GM21723 (cell line): ENCODE measurements around the gene HYI.

Experiments
- ATAC-seq: cut with Tn5 transposase; IDR thresholded peaks from one replicate; pipeline ENCODE4 v1.9.1; 2021; ENCODE audit warnings: mild to moderate bottlenecking, moderate library complexity; ENCODE audit not compliant: unreplicated experiment

Gene HYI

GRCh38 chr1:43405219-43405875, 48.4 kb downstream of the HYI start:
- ATAC-seq: no peak

- no peak for ATAC-seq
Measured at GRCh38 chr1:43404353-43404752, 49.4 kb downstream of the HYI start.

- no peak for ATAC-seq
Measured at GRCh38 chr1:43402089-43402865, 51.5 kb downstream of the HYI start.
